BE2C (cell line): ENCODE results near the gene ASL.
A peak's percentile ranks its signal among the peaks of the same experiment; 100 is the strongest.
"Not testable (repeated sequence)": the region's sequence is repeated elsewhere in the genome, so short reads cannot be mapped to it uniquely, and the experiment has no call there.

Experiments used
- DNase-seq: peaks from one replicate; pipeline ENCODE4 v3.0.0-alpha.2; 2020
- H3K27me3 ChIP-seq: fragments of 250-450 bp; sonication (Bioruptor Pico); 2 replicates; pipeline ENCODE4 v1.5.1; 2020; ENCODE audit warnings: mild to moderate bottlenecking
- H3K36me3 ChIP-seq: fragments of 250-450 bp; sonication (Bioruptor Pico); 2 replicates; pipeline ENCODE4 v1.5.1; 2020; ENCODE audit warnings: mild to moderate bottlenecking
- H3K4me1 ChIP-seq: fragments of 250-450 bp; sonication (Bioruptor Pico); 2 replicates; pipeline ENCODE4 v1.5.1; 2020
- H3K4me3 ChIP-seq: 2 replicates; pipeline ENCODE4 v1.5.1; 2011; ENCODE audit warnings: low read depth, low read length
- H3K9me3 ChIP-seq: fragments of 250-450 bp; sonication (Bioruptor Pico); 2 replicates; pipeline ENCODE4 v1.5.1; 2020
- TF ChIP-seq, protein P1 (sequence below): IDR thresholded peaks from 2 replicates; pipeline ENCODE4 v1.5.1; 2012; ENCODE audit warnings: mild to moderate bottlenecking, low read depth, low read length

The ASL gene

DNA sequence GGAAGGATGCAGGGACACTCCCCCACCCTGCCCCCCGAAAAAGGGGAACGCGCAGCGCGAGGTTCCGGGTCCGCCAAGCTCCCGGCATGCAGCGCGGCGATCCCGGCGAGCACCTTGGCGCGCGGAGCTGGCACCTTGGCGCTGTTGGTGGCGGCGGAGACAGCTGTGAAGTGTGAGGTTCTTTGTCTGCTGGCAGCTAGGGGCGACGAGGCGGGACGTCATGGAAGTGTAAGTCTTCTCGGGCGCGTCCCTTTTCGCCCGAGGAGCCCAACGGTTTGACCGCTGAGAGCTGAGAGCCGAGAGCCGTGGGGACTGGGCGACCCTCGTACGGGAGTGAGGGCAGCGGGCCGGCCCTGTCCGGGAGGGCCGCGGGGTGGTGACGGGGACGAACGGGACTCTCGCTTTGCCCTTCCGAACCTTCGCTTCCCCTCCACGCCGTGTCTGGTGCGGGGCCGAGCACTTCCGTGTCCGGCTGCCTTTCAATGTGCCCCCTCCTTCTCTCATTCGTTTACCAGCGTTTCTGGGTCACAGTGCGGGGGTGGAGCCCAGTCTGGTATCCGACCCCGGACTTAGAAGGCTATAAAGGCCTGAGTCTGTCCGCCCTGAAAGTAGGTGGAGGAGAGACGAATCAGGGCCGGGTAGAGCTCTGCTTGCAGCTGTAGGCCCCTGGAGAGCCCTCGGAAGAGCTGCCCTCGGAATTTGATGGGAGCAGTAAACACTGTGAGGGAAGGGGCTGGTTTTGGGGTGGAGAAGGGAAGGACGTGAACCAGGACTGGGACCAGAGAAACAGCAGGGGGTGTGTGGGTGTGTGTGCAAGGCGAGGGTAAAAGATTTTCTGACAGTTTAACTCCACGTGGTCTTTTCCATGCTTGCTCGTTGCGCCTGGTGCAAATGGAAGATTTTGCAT, 39.4 kb downstream of the ASL start, which contains the start of gene CRCP:
Gene CRCP, plus strand, starts transcription at position 105 of the 907 bp plus-strand sequence. Its CDS starts 116 bp downstream, at position 221.
- TF ChIP-seq, protein P1, sequence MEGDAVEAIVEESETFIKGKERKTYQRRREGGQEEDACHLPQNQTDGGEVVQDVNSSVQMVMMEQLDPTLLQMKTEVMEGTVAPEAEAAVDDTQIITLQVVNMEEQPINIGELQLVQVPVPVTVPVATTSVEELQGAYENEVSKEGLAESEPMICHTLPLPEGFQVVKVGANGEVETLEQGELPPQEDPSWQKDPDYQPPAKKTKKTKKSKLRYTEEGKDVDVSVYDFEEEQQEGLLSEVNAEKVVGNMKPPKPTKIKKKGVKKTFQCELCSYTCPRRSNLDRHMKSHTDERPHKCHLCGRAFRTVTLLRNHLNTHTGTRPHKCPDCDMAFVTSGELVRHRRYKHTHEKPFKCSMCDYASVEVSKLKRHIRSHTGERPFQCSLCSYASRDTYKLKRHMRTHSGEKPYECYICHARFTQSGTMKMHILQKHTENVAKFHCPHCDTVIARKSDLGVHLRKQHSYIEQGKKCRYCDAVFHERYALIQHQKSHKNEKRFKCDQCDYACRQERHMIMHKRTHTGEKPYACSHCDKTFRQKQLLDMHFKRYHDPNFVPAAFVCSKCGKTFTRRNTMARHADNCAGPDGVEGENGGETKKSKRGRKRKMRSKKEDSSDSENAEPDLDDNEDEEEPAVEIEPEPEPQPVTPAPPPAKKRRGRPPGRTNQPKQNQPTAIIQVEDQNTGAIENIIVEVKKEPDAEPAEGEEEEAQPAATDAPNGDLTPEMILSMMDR: peak; percentile 46
- H3K36me3 ChIP-seq: peaks cover 13% of the 10 kb centered on the region
- H3K27me3 ChIP-seq: no peaks in the 10 kb centered on the region
- peak; percentile 77 for DNase-seq
- H3K4me3 ChIP-seq: peak within 1 kb of the TSS; percentile 93
- no peaks in the 10 kb centered on the region for H3K9me3 ChIP-seq
- H3K4me1 ChIP-seq: no peaks in the 10 kb centered on the region; the same call in 1 of the 2 replicates

DNA sequence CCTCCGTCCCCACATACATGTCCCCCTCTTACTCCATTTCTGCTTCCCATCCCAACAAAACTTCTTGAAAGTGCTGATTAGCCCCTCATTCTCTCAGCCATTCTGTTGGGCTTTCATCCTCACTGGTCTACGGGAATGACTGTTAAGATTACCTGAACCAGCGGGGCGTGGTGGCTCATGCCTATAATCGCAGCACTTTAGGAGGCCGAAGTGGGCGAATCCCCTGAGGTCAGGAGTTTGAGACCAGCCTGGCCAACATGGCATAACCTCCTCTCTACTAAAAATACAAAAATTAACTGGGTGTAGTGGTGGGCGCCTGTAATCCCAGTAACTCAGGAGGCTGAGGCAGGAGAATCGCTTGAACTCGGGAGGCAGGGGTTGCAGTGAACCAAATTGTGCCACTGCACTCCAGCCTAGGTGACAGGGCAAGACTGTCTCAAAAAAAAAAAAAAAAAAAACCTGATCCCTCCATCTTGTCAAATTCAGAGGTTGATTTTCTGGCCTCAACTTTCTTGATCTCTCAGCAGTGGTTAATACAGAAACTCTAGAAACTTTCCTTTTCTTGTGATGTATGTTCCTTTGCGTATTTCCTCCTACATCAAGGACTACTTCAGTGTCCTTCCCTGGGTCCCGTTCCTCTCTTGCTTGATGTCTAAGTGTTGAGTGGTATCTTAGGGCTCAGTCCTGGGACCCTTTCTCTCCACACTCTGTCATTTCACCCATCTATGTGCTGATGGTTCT, 41.2 kb downstream of the ASL start:
- H3K9me3 ChIP-seq, DNase-seq, H3K27me3 ChIP-seq, H3K4me1 ChIP-seq, H3K4me3 ChIP-seq: not testable (repeated sequence)
- H3K36me3 ChIP-seq: peaks cover 13% of the 10 kb centered on the region

DNA sequence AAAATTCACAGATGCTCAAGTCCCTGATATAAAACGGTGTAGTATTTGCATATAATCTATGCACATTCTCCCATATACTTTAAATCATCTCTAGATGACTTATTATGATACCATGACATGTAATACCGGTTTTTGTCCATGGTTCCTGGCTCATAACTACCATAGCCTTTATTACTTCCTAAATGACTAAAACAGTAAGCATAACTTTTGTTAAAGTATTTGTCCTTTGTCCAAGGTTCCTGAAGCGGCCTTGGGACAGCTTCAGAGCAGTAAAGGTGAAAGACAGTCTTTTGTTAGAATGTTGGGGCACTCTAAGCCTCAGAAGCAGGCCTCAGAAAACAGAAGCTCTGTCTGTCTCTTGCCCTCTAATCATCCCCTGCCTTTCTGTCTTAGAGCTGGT, 43.0 kb downstream of the ASL start:
- Histone ChIP-seq H3K4me3 (no peak overlapping the region), H3K36me3 (peaks cover 13% of the 10 kb centered on the region), H3K9me3 (no peaks in the 10 kb centered on the region), H3K27me3 (no peaks in the 10 kb centered on the region), H3K4me1 (no peaks in the 10 kb centered on the region; the same call in none of the 2 replicates)
- TF ChIP-seq, protein P1: no peak
- no peak for DNase-seq

DNA sequence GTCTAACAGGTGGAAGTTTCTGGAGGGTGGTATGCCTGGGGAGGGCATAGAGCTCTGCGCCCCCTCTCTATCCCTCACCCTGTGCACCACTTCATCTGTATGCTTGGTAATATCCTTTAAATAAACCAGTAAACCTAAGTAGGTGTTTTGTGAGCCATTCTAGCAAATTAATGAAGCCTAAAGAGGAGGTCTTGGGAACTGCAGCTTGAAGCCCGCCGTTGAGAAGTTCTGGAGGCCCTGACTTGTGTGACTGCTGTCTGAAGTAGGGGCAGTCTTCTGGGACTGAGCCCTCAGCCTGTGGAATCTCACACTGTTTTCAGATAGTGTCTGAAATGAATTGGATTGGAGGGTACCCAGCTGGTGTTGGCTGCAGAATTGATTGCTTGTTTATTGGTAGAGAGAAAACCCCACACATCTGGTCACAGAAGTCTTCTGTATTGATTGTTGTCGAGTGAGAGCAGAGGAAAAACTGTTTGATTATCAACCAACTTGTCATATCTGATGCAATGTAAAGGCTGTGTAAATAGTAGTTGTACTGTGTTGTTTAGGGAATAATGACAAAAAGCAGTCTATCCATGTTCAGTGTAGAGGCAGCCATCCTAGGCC, 43.7 kb downstream of the ASL start:
- Histone ChIP-seq H3K4me1 (peaks cover under 1% of the 10 kb centered on the region), H3K36me3 (peaks cover 13% of the 10 kb centered on the region), H3K27me3 (no peaks in the 10 kb centered on the region)

DNA sequence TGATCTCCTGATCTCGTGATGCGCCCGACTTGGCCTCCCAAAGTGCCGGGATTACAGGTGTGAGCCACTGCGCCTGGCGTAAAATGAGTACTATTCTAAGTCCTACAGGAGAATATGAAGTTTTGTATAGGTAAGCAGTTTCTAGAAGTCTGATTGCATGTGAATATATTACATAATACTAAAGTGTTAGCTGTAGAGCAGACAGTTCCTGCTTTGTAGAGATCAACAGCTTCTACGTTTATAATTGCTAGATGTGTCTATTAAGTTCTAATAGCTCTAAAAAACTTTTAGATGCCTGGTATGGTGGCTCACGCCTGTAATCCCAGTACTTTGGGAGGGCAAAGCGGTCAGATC, 47.5 kb downstream of the ASL start:
- TF ChIP-seq, protein P1: no peak
- no peaks in the 10 kb centered on the region for H3K9me3 ChIP-seq
- DNase-seq: no peak
- peaks cover 11% of the 10 kb centered on the region for H3K4me1 ChIP-seq
- no peaks in the 10 kb centered on the region for H3K27me3 ChIP-seq
- no peak overlapping the region for H3K4me3 ChIP-seq
- H3K36me3 ChIP-seq: peaks cover 10% of the 10 kb centered on the region

More for the DNA sequence above, 43.7 kb downstream of the ASL start:
- TF ChIP-seq, protein P1: no peak
- no peaks in the 10 kb centered on the region for H3K9me3 ChIP-seq
- DNase-seq: no peak
- H3K4me3 ChIP-seq: no peak overlapping the region

DNA sequence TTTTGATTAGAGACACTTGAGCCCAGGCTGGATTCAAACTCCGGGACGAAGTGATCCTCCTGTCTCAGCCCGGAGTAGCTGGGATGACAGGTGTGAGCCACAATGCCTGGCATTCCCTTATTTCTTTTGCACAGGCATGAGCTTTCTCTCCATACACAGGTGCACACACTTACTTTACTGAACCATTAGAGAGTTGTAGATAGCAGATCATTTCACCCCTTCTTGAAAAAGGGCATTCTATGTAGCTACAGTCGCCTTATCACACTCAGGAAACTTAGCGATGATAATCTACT, 48.9 kb downstream of the ASL start:
- not testable (repeated sequence) for H3K36me3 ChIP-seq, DNase-seq, H3K9me3 ChIP-seq, H3K27me3 ChIP-seq
- peaks cover 11% of the 10 kb centered on the region for H3K4me1 ChIP-seq
- peak overlapping the region; percentile 43 for H3K4me3 ChIP-seq
